Heart right ventricle (tissue), 16 donors: ENCODE measurements around the gene COPB1. TPM values are rescaled to one million over a fixed set of nuclear protein-coding genes. Genes with fewer than 3 reads are reported as not detected.
A peak's percentile ranks its signal among the peaks of the same experiment; 100 is the strongest.

Source experiments
- ATAC-seq, 8 donors: fragments of 200-7000 bp; cut with Tn5 transposase; one replicate each; pipeline ENCODE4 v1.9.1; 2020; ENCODE audit warnings: mild to moderate bottlenecking in 8 of 8, moderate library complexity in 8 of 8, moderate number of reproducible peaks in 1 of 8
- DNase-seq, 2 donors: peaks; one replicate each; pipeline ENCODE4 v3.0.0-alpha.2; 2020
- H3K27ac ChIP-seq, 10 donors: fragments of 200-600 bp; sonication (generic) in 2 of 10; one replicate each; pipeline versions ENCODE4 v1.5.0 to v1.8.0; 2020 to 2022; ENCODE audit warnings: mild to moderate bottlenecking in 3 of 10
- H3K27me3 ChIP-seq, 7 donors: fragments of 200-600 bp; one replicate each; pipeline ENCODE4 v1.8.0; 2021 to 2022; ENCODE audit warnings: mild to moderate bottlenecking in 2 of 7
- H3K36me3 ChIP-seq, 9 donors: fragments of 200-600 bp; sonication (generic) in 1 of 9; one replicate each; pipeline versions ENCODE4 v1.5.0 to v1.8.0; 2020 to 2022; ENCODE audit warnings: mild to moderate bottlenecking in 2 of 9
- H3K4me1 ChIP-seq, 9 donors: fragments of 200-600 bp; sonication (generic) in 1 of 9; one replicate each; pipeline versions ENCODE4 v1.5.0 to v1.8.0; 2020 to 2022; ENCODE audit warnings: mild to moderate bottlenecking in 4 of 9
- H3K4me3 ChIP-seq, 10 donors: fragments of 200-600 bp; sonication (generic) in 2 of 10; one replicate each; pipeline versions ENCODE4 v1.5.0 to v1.8.0; 2020 to 2022; ENCODE audit warnings: mild to moderate bottlenecking in 7 of 10, moderate library complexity in 2 of 10
- H3K9me3 ChIP-seq, 11 donors: fragments of 200-600 bp in 10 of 11; sonication (generic) in 2 of 11; one replicate each; pipeline versions ENCODE4 v1.5.0 to v1.8.0; 2013 to 2022; ENCODE audit warnings: mild to moderate bottlenecking in 2 of 11, control low read depth in 1 of 11, moderate library complexity in 1 of 11
- WGBS, 2 donors: extraction: QIAGEN DNeasy Blood & Tissue Kit; methylation state at CpG; one replicate each; pipeline ENCODE4 v1.1.7; 2013; ENCODE audit warnings: inconsistent platforms in 1 of 2; 5-methylcytosine and 5-hydroxymethylcytosine counted together
- intact Hi-C, 10 donors: fragments of 100-400 bp; cut with DNase I; formaldehyde crosslinking; loops; one replicate each; pipeline versions ENCODE4 v1.11.1 to v1.14.2; 2022
- polyA plus RNA-seq, 2 donors: library from polyadenylated mRNA; stranded (reverse); fragments of 200-250 nt; gene quantifications; one replicate each; pipeline ENCODE4 v1.2.3, GENCODE V29; 2013
- total RNA-seq, 10 donors: library from RNA; stranded (reverse); fragmentation: NEBNext Ultra II Directional in 3 of 10; extraction: Animal tissue kit (Norgen Biotek cat#: 25700) in 3 of 10; gene quantifications; one replicate each; pipeline versions ENCODE4 v1.2.1 to v1.2.4, GENCODE V29; 2021 to 2023
- TF ChIP-seq, protein P1 (sequence below), 9 donors: fragments of 200-600 bp; sonication (generic) in 2 of 9; IDR thresholded peaks; one replicate each; pipeline versions ENCODE4 v1.5.0 to v1.8.0; 2021 to 2022; ENCODE audit warnings: antibody characterized with exemption in 9 of 9, mild to moderate bottlenecking in 5 of 9, moderate library complexity in 1 of 9
- donor health status: Arrhythmogenic right ventricular cardiomyopathy.
- donor health status: ischemic (EF 13 %, LVEDD 7.1; RV severe dilation, severe dysfunction).
- donor health status: healthy with polysubstance abuse.
- donor health status: DM: no; HTN: yes; CAD: no.
- donor health status: DM: no; HTN: no; CAD: no.
- donor health status: ischemic (EF 25% LVEDD 6.9; RV normal size, moderate dysfunction).
- donor health status: ischemic (EF 25% LVEDD 5.7; RV mildly dilated, moderate dysfunction).
- donor health status: healthy.
- donor health status: DM: yes; HTN: yes; CAD: no.
- donor health status: Ischemic cardiomyopathy.
- donor health status: ischemic (EF 35%, LVEDD 5.7; RV mildly dilated, moderate dysfunction).
- donor health status: nonischemic (EF 11% LVEDD 7.7; RV severe dilation, severe dysfunction).
- donor health status: DM: yes; HTN: yes; CAD: no.
- donor health status: PGD.
- donor health status: ischemic (EF 29% LVEDD 5.4; RV normal size, mild dysfunction).
- donor health status: nonischemic (EF 23%, LVEDD 6.1; RV moderate dilation, normal function).

Gene COPB1
- total and polyA plus RNA-seq, 12 donors, result 28.4 to 60.0 (median 47.9) TPM

DNA sequence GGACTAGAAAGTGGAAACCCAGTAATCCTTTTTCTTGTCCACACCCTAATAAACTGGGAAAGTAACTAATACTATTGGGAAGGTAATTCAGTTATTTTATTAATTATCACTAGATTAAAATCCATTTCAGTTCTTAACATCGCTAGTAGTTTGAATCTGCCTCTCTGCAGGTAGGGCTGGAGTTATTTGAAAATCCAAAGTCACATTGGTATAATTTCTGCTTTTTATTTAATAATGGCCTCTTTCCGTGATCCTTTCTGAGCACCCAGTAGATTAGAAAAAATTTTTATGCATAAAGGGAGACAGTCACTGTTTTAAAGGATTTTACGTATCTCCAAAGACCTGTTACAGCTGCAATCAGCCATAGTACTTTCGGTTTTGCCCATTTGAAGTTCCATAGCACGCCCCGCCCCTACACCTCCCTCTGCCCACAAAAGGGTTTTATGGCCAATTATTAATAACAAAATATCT is 605 bp upstream of the COPB1 start:
- H3K27ac ChIP-seq, result peak overlapping the region; percentile 67 to 94 (median 91)
- TF ChIP-seq, protein P1, sequence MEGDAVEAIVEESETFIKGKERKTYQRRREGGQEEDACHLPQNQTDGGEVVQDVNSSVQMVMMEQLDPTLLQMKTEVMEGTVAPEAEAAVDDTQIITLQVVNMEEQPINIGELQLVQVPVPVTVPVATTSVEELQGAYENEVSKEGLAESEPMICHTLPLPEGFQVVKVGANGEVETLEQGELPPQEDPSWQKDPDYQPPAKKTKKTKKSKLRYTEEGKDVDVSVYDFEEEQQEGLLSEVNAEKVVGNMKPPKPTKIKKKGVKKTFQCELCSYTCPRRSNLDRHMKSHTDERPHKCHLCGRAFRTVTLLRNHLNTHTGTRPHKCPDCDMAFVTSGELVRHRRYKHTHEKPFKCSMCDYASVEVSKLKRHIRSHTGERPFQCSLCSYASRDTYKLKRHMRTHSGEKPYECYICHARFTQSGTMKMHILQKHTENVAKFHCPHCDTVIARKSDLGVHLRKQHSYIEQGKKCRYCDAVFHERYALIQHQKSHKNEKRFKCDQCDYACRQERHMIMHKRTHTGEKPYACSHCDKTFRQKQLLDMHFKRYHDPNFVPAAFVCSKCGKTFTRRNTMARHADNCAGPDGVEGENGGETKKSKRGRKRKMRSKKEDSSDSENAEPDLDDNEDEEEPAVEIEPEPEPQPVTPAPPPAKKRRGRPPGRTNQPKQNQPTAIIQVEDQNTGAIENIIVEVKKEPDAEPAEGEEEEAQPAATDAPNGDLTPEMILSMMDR (IDR thresholded peaks at IDR 0.05), result no peak
- intact Hi-C loops, result loop anchor here in 1 of 10 donors (5.0 kb wide), 1 partner anchor 38 kb away; no protein-coding TSS in a partner anchor
- H3K27me3 ChIP-seq, result no peaks in the 10 kb centered on the region
- peaks cover 0 to 56% (median 38%) of the 10 kb centered on the region in 9 donors for H3K36me3 ChIP-seq
- DNase-seq (peak; percentile 30 to 48), ATAC-seq (peak in 7 of 8 donors; percentile 44 to 85 (median 67))
- H3K4me1 ChIP-seq, result peaks cover 0 to 48% (median 28%) of the 10 kb centered on the region in 9 donors
- 5 to 7% methylated on average over 6 of the region's 6 CpGs for WGBS, 2 donors
- no peaks in the 10 kb centered on the region for H3K9me3 ChIP-seq
- H3K4me3 ChIP-seq, result peak overlapping the region; percentile 72 to 84 (median 78)

DNA sequence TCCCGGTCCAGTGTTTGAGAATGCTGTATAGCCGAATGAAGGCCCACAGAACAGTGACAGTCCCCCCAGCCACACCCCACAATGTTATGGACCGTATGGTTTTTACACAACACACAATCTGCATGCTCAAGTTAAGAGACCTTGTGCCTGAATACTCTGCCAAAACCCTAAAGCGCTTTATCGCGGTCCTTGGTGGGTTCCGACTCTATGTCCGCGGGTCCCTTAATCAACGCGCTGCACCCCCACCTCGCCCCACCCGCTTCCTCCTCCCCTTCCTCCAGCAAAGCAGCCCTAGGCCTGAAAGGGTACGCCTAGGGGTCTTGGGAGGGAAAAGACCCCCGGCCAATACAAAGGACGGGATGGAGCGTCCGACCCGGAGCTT is 442 bp downstream of the COPB1 start:
- TF ChIP-seq, protein P1 (IDR thresholded peaks at IDR 0.05), result no peak
- H3K27me3 ChIP-seq, result no peaks in the 10 kb centered on the region
- WGBS, 2 donors, result 1% methylated on average over 19 of the region's 19 CpGs
- DNase-seq, result peak in 1 of 2 donors; percentile 49
- intact Hi-C loops, result loop anchor here in 1 of 10 donors (5.0 kb wide), 1 partner anchor 42 kb away; no protein-coding TSS in a partner anchor
- H3K36me3 ChIP-seq, result peaks cover 0 to 56% (median 39%) of the 10 kb centered on the region in 9 donors
- H3K9me3 ChIP-seq, result no peaks in the 10 kb centered on the region
- peak overlapping the region; percentile 67 to 94 (median 91) for H3K27ac ChIP-seq
- peak; percentile 43 to 74 (median 68) for ATAC-seq
- H3K4me1 ChIP-seq, result peaks cover 0 to 53% (median 30%) of the 10 kb centered on the region in 9 donors
- H3K4me3 ChIP-seq, result peak overlapping the region; percentile 72 to 84 (median 78)

DNA sequence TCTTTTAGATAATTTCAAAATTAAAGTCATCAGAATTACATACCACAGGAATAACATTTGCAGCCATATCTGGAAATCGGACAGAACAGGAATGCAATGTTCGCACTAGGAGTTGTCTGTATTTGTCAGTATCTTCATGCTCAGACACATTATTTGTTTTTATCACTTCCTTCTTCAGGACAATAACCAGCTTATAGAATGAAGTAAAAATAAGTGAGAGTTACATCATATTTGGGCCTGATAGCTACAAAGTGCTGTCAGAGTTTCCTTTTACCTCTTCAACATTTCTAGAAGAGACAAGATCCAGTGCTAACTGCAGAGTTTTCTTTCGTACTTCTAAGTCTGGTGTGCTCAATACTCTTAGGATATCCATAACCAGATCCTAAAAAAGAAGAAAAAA is 18.9 kb downstream of the COPB1 start:
- intact Hi-C loops, result no loop called here
- ATAC-seq (no peak), DNase-seq (no peak)
- 87 to 88% methylated on average over 3 of the region's 3 CpGs for WGBS, 2 donors
- Histone ChIP-seq H3K27me3 (no peaks in the 10 kb centered on the region), H3K36me3 (peaks cover 0 to 100% (median 94%) of the 10 kb centered on the region in 9 donors), H3K4me1 (no peaks in the 10 kb centered on the region), H3K9me3 (no peaks in the 10 kb centered on the region), H3K4me3 (no peak overlapping the region), H3K27ac (no peak overlapping the region)
- TF ChIP-seq, protein P1 (IDR thresholded peaks at IDR 0.05), result no peak

DNA sequence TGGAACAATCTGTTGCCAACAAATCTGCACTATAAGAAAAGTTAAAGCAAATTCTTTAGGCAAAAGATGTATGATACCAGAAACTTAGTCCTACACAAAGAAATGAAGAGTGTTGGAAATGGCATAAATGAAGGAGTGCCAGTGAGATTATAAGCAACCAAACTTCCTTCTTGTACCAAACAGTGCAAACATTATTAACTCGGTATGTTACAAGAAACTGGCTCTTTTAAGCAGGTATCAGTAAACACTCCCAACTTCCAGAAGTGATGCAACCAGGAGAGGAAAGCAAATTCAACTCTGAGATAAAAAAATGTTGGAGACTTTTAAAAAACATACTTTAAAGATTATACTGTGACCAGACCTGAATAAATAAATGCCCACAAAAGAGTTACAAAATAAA is 28.5 kb downstream of the COPB1 start:
- WGBS, 2 donors, result 93 to 96% methylated on average over 1 of the region's 1 CpG
- H3K36me3 ChIP-seq, result peaks cover 0 to 100% (median 78%) of the 10 kb centered on the region in 9 donors
- intact Hi-C loops, result loop anchor here in 1 of 10 donors (5.0 kb wide), 1 partner anchor 36 kb away; no protein-coding TSS in a partner anchor

More for the DNA sequence above, 28.5 kb downstream of the COPB1 start:
- H3K4me3 ChIP-seq, result no peak overlapping the region
- TF ChIP-seq, protein P1 (IDR thresholded peaks at IDR 0.05), result no peak
- no peaks in the 10 kb centered on the region for H3K9me3 ChIP-seq
- no peak overlapping the region for H3K27ac ChIP-seq
- no peak for DNase-seq
- ATAC-seq, result no peak
- H3K27me3 ChIP-seq, result no peaks in the 10 kb centered on the region
- H3K4me1 ChIP-seq, result peaks cover 0 to 15% (median 4%) of the 10 kb centered on the region in 9 donors
